IMR-90 (cell line): ENCODE data around the gene TAF10.

Experiments
- MAFK ChIP-seq: IDR thresholded peaks from 2 replicates; pipeline ENCODE4 v1.6.1; 2012; ENCODE audit warnings: low read depth, low read length, improper control_type of control experiment
- MXI1 ChIP-seq: IDR thresholded peaks from 2 replicates; pipeline ENCODE4 v1.6.1; 2012; ENCODE audit warnings: low read depth, mild to moderate bottlenecking, low read length, moderate library complexity, borderline replicate concordance
- POLR2A ChIP-seq: IDR thresholded peaks from 2 replicates; pipeline ENCODE4 v1.6.1; 2012; ENCODE audit warnings: mild to moderate bottlenecking, low read depth, low read length
- RCOR1 ChIP-seq: IDR thresholded peaks from 2 replicates; pipeline ENCODE4 v1.6.1; 2012; ENCODE audit warnings: mild to moderate bottlenecking, low read length, improper control_type of control experiment; ENCODE audit not compliant: insufficient replicate concordance
- RFX5 ChIP-seq: IDR thresholded peaks from 2 replicates; pipeline ENCODE4 v1.8.0; 2012; ENCODE audit warnings: low read depth, mild to moderate bottlenecking, low read length, moderate library complexity
- SMC3 ChIP-seq: fragments of 150-350 bp; IDR thresholded peaks from 2 replicates; pipeline ENCODE4 v1.6.1; 2016; ENCODE audit warnings: low read depth, mild to moderate bottlenecking, antibody characterized with exemption, low read length, moderate library complexity
- TF ChIP-seq, protein P1 (sequence below): conservative IDR thresholded peaks from 2 replicates; pipeline ENCODE4 v1.5.1; 2012; ENCODE audit warnings: mild to moderate bottlenecking, low read depth, low read length, improper control_type of control experiment
- TF ChIP-seq, protein P2 (sequence below): fragments of 150-350 bp; IDR thresholded peaks from 2 replicates; pipeline ENCODE4 v1.6.1; 2017; ENCODE audit warnings: mild to moderate bottlenecking, antibody characterized with exemption, low read length, low read depth
- TF ChIP-seq, protein P3 (sequence below): fragments of 150-350 bp; IDR thresholded peaks from 2 replicates; pipeline ENCODE4 v1.6.1; 2016; ENCODE audit warnings: low read depth, mild to moderate bottlenecking, low read length, moderate library complexity, borderline replicate concordance

DNA sequence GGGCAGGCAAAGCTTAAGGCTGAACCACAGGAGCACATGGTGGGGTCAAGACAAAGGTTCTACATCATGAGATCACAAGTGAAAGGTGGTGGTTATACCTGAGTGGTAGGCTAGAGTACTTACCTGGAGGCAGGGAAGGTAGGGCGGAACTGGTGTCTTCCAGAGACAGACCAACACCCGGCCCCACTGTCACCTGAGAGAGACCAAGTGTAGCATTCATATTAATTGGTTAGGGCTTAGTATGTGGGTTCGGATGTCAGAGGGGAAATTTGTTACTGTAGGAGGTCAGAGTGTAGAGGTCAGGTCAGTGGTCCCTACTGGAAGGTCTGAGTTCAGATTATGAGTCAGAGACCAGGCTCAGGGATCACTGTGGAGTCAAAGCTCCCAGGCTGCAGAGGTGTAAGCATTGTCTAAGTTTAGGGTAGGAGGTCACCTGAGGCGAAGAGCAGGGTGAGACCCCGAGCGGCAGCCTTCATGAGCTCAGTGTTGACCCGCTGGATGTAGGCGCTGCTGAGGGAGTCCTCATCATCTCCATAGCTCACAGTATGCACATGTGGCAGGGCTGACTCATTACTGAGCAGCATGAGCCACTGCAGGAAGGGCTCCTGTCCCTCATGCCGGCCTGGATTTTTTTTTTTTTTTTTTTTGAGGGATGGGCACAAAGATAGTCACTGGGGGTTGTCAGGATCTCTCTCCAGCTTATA is 4.0 kb upstream of the TAF10 start:
- no peak for TF ChIP-seq POLR2A
- no peak for TF ChIP-seq RFX5
- TF ChIP-seq, protein P1, sequence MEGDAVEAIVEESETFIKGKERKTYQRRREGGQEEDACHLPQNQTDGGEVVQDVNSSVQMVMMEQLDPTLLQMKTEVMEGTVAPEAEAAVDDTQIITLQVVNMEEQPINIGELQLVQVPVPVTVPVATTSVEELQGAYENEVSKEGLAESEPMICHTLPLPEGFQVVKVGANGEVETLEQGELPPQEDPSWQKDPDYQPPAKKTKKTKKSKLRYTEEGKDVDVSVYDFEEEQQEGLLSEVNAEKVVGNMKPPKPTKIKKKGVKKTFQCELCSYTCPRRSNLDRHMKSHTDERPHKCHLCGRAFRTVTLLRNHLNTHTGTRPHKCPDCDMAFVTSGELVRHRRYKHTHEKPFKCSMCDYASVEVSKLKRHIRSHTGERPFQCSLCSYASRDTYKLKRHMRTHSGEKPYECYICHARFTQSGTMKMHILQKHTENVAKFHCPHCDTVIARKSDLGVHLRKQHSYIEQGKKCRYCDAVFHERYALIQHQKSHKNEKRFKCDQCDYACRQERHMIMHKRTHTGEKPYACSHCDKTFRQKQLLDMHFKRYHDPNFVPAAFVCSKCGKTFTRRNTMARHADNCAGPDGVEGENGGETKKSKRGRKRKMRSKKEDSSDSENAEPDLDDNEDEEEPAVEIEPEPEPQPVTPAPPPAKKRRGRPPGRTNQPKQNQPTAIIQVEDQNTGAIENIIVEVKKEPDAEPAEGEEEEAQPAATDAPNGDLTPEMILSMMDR, result no peak
- TF ChIP-seq, protein P2, sequence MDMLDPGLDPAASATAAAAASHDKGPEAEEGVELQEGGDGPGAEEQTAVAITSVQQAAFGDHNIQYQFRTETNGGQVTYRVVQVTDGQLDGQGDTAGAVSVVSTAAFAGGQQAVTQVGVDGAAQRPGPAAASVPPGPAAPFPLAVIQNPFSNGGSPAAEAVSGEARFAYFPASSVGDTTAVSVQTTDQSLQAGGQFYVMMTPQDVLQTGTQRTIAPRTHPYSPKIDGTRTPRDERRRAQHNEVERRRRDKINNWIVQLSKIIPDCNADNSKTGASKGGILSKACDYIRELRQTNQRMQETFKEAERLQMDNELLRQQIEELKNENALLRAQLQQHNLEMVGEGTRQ, result no peak
- TF ChIP-seq MXI1, result no peak
- no peak for TF ChIP-seq MAFK
- no peak for TF ChIP-seq SMC3
- TF ChIP-seq RCOR1, result no peak
- TF ChIP-seq, protein P3, sequence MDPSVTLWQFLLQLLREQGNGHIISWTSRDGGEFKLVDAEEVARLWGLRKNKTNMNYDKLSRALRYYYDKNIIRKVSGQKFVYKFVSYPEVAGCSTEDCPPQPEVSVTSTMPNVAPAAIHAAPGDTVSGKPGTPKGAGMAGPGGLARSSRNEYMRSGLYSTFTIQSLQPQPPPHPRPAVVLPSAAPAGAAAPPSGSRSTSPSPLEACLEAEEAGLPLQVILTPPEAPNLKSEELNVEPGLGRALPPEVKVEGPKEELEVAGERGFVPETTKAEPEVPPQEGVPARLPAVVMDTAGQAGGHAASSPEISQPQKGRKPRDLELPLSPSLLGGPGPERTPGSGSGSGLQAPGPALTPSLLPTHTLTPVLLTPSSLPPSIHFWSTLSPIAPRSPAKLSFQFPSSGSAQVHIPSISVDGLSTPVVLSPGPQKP, result no peak
